LHCN-M2 (cell line): ENCODE results near the gene HRH2. TPM values are rescaled to one million over a fixed set of nuclear protein-coding genes. Genes with fewer than 3 reads are reported as not detected.

ENCODE experiments used
- DNase-seq: peaks from one replicate; pipeline ENCODE4 v3.0.0-alpha.2; 2012; ENCODE audit warnings: low read depth
- total RNA-seq: library from RNA; depleted of rRNA; stranded (reverse); fragments of >200 nt; gene quantifications from 2 replicates; pipeline ENCODE4 v1.2.3, GENCODE V29; 2014

The HRH2 gene
- total RNA-seq, 1 experiment from 2014 or later: not detected

DNA sequence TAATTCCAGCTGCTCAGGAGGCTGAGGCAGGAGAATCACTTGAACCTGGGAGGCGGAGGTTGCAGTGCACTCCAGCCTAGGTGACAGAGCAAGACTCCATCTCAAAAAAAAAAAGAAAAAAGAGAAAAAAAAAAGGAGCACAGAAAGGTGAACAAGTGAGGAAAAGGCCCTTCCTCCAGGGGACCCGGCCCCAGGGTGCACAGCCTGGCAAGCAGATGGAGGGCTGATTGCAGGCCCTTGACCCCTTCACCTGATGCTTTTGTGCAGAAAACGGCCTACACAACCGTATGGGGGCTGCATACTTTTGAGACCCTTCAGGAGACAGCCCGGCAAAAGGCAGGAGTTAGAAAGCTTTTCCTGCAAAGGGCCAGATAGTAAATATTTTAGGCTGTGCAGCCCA is 33.9 kb downstream of the HRH2 start:
- no peak for DNase-seq

DNA sequence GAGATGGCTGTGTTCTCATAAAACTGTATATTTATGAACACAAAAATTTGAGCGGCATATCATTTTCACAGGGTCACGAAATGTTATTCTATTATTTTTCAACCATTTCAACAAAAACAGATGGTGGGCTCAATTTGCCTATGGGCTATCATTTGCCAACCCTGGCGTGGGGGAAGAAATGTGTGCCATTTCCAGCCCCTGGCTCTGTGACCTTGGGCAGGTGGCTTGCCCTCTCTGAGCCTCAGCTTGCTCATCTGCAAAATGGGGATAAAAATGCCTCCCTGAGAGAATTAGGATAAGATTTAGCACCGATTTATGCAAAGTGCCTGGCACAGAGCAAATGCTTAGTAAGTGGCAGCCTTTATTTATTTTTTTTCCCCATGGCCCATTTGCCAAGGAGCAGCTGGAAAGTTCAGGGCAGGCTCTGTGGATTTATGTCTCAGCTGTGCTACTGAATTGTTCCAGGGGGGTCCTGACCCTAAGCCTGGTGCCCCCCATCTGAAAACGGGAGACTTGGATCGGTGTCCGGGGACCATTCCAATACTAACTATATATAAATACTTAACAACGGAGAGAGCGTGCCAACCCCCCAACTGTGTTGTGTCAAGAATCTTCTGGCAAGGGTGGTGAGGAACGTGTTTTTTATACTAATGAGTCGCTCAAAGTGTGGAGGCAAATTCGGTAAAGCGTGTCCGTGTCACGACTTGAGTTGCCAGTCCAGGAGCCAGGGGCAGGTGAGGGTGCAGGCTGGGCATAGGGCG is 34.5 kb downstream of the HRH2 start:
- no peak for DNase-seq

DNA sequence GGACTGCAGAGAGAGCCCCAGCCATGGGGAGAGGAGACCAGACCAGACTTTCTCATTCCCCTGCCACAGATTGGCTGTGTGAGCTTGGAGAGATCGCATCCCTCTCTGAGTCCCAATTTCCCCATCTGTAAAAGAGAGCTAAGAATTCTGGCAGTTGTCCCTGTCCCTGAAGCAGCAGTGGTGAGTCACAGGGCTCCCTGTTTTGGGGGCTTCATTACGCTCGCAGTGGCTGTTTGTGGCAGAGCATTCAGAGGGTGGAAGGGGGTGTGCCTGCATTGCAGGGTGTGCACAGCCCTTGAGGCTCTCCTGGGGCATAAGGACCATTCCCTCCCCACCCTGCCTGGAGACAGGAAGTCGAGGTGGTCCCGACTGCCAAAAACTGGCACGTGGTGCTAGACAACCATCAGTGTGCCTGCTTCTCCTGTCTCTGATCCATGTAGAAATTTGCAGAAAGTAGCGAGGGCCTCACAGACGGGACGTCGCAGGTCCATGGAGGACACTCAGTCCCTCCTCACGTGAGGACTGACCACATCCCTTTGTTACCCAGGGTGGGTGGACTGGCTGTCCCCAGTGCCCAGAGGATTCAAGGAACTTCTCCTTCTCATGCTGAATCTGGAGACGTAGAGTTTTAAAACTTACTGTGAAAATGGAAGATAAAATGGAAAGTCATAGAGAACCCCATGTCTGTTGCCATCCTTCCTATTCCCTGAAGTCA is 35.3 kb downstream of the HRH2 start:
- no peak for DNase-seq

GRCh38 chr5:175693741-175694140 is 35.9 kb downstream of the HRH2 start:
- no peak for DNase-seq

DNA sequence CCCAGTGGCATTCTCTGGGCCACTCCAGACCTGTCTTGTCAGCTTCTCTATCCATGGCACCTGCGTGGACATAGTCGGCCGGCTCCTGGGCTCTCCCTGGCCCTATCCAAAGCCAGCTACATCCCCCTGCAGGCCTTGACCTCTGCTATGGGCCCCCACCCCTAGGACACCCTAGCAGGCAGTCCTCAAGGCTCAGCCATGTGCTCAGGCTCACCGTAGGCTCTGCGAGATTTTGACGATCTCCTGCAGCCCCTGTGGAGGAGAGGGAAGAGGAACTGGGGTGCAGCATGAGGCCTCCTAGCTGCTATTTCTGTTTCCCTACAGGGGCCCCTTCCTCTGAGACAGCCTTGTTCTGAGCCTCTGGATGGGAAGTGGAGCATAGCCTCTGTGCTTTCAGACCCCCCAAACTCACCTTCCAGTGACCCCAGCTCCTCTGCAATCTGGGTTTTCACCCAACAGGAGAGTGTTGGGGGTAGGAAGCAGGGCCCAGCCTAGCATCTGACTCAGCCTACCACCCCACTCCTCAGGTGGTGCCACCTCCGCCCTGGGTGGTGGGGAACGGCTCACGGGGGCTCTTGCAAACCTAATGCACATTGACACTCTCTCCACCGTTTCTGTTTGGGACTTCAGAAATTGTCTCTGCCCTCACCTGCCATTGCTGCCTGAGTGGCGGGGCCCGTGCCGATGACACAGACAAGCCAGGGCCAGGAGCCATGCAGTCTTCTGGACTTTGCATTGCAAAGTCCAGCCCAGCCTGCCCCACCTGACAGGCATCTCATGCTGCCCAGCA is 36.7 kb downstream of the HRH2 start:
- DNase-seq: no peak

- no peak for DNase-seq
These were observed 37.6 kb downstream of the HRH2 start for GRCh38 chr5:175695161-175696126.

DNA sequence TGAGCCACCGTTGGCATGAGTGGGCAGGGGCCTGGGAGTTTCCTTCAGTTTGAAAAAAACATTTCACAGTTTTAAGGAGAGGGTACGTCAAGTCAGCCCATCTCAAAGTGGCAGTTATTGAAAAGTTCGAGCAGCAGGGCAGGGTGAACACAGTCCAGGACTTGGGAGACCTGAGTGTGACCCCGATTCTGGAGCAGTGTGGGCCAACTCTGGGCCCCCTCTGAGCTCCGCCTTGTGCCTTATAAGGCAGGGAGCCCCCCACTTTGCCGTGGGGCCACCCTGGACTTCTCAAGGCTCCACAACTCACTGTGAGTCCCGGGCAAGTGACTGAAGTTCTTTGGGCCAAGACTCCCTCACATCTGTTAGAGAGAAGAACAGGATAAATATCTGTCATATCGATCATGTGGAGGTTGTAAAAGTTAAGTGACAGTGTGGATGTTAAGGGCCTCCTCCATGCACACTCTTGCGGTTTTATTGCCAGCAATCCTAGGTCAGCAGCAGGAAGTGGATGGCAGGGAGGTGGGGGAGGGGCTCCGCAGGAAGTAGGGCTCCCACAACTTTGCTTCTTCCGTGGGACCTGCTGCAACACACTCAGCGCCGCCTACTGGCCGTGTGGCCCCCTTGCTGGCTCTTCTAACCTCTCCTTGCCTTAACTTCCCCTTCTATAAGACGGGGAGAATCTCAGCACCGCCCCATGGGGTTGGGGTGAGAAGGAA is 38.4 kb downstream of the HRH2 start:
- DNase-seq: no peak

GRCh38 chr5:175696855-175697198 is 39.0 kb downstream of the HRH2 start:
- no peak for DNase-seq

- no peak for DNase-seq
These were observed 40.0 kb downstream of the HRH2 start for GRCh38 chr5:175697846-175698245.

GRCh38 chr5:175698401-175699115 is 40.7 kb downstream of the HRH2 start:
- DNase-seq: no peak

DNA sequence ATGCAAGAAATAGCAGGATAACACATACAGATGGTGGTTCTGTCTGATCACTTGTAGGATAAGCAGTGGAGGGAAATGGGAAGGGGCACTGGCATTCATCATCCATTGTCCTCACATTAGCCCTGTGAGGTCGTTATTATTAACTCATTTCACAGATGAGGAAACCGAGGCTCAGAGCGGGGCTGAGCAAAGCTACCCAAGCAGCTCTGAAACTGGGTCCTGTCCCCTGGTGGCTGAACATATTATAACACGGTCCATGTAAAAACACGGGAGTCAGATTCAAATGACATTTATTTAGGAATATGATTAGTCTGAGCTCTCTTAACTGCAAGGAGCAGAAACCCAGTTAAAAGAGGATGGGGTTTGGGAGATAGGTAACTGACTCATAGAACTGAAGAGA is 43.1 kb downstream of the HRH2 start:
- DNase-seq: no peak

GRCh38 chr5:175701797-175702196 is 43.9 kb downstream of the HRH2 start:
- DNase-seq: no peak

GRCh38 chr5:175706499-175706898 is 48.6 kb downstream of the HRH2 start:
- no peak for DNase-seq

- no peak for DNase-seq
These were observed 50.0 kb downstream of the HRH2 start for GRCh38 chr5:175707751-175708375.

- DNase-seq: no peak
These were observed 51.5 kb downstream of the HRH2 start for GRCh38 chr5:175709276-175709781.

DNA sequence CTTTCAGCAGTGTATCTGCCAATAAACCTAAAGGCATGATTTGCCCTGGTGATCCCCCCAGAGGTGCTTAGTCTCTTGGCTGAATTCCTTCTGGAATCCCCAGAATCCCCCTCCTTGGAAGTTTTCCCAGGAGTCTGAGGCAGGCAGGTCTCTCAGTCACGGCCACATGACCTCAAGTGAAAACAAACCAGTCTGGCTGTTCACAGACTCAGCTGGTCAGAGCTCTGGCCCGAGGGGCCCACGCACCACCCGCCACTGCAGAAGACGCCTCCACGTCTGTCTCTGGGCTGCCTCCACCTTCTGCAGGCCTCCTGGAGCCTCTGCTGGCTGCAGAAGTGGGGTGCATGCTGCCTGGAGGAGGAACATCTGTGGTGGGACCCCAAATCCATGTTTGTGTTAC is 52.5 kb downstream of the HRH2 start:
- DNase-seq: no peak

DNA sequence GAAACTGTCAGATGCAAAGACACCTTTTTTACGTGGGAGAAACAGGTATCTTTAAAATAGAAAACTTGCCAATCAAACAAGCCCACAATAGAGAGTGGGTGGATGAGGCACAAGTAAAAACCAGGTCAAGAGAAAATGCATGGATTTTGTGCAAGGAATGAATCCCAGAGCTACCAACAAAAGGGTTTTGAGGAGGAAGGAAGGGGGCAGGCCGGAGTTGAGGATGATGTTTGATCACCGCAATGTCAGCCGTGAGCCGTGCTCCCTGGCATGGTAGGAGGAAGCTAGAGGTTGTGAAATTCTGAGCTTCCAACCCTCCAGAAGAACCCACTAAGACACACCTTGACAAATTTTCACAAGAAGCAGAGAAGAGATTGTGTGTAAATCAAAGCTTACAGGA is 53.2 kb downstream of the HRH2 start:
- no peak for DNase-seq

- DNase-seq: no peak
These were observed 53.8 kb downstream of the HRH2 start for GRCh38 chr5:175711472-175712312.
